Neutrophil (primary cell): ENCODE results near the gene PARK7.

Experiments
- H3K27ac ChIP-seq: fragments of 200-600 bp; sonication (generic); 2 replicates; pipeline ENCODE4 v1.5.1; 2016; ENCODE audit warnings: mild to moderate bottlenecking, moderate library complexity
- H3K27me3 ChIP-seq: fragments of 200-600 bp; sonication (generic); 2 replicates; pipeline ENCODE4 v1.6.0; 2016; ENCODE audit warnings: mild to moderate bottlenecking
- H3K36me3 ChIP-seq: fragments of 200-600 bp; sonication (generic); 2 replicates; pipeline ENCODE4 v1.5.1; 2017
- H3K4me1 ChIP-seq, 2 experiments: fragments of 200-600 bp in 1 of 2; sonication (generic) in 1 of 2; 1 replicate in 1 of 2; 2 replicates in 1 of 2; pipeline versions ENCODE4 v1.5.1 to v1.6.1; 2013 to 2016; ENCODE audit warnings: low read depth in 1 of 2, low read length in 1 of 2, mild to moderate bottlenecking in 1 of 2, moderate library complexity in 1 of 2; ENCODE audit not compliant: control insufficient read depth in 1 of 2, insufficient read depth in 1 of 2
- H3K4me3 ChIP-seq, 2 experiments: fragments of 200-600 bp in 1 of 2; sonication (generic) in 1 of 2; 1 replicate in 1 of 2; 2 replicates in 1 of 2; pipeline ENCODE4 v1.5.1; 2013 to 2016; ENCODE audit warnings: low read depth in 1 of 2, low read length in 1 of 2, mild to moderate bottlenecking in 1 of 2, moderate library complexity in 1 of 2
- H3K9me3 ChIP-seq: fragments of 200-600 bp; sonication (generic); 2 replicates; pipeline ENCODE4 v1.5.1; 2016
- TF ChIP-seq, protein P1 (sequence below): fragments of 200-600 bp; sonication (generic); IDR thresholded peaks from 2 replicates; pipeline ENCODE4 v1.5.1; 2016; ENCODE audit warnings: antibody characterized with exemption

Gene PARK7

DNA sequence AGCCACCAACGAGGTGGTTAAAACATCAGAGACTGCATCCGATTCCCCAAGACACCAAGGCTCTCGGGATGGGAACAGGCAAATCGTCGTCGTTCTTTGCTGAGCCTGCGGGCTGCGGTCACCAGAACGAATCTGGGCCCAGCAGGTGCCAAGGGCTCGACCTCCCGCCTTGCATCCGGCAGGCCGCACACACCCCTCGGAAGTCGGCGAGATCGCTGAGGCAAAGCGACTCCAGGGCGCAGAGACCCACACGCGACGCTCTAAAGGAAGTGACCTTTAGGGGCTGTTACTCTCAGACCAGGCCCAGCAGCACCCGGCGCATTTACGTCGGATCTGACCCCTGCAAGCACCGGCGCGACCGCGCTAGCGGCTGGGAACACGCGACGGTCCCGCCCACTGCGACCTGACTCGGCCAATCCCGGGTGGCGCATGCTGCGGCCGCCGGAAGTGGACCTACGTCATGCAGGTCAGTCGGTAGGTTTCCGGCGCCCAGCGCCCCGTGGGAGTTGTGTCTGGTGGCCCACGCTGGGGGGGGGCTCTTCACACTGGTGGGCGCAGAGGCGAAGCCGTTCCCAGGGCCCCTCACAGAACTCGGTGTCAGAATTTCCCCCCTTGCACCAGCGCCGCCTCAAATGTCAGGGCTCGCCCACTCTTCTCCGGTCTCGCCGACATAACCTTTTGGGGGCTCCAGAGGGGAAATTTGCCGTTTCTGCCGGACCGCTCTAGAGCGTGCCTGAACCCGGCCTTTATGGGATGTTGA is 7.5 kb upstream of the PARK7 start:
- Histone ChIP-seq H3K4me3 (peak overlapping the region; percentile 78 to 87), H3K9me3 (no peaks in the 10 kb centered on the region), H3K36me3 (no peaks in the 10 kb centered on the region), H3K27me3 (no peaks in the 10 kb centered on the region), H3K4me1 (peaks cover 11 to 13% of the 10 kb centered on the region in 2 experiments), H3K27ac (peak overlapping the region; percentile 88)
- TF ChIP-seq, protein P1, sequence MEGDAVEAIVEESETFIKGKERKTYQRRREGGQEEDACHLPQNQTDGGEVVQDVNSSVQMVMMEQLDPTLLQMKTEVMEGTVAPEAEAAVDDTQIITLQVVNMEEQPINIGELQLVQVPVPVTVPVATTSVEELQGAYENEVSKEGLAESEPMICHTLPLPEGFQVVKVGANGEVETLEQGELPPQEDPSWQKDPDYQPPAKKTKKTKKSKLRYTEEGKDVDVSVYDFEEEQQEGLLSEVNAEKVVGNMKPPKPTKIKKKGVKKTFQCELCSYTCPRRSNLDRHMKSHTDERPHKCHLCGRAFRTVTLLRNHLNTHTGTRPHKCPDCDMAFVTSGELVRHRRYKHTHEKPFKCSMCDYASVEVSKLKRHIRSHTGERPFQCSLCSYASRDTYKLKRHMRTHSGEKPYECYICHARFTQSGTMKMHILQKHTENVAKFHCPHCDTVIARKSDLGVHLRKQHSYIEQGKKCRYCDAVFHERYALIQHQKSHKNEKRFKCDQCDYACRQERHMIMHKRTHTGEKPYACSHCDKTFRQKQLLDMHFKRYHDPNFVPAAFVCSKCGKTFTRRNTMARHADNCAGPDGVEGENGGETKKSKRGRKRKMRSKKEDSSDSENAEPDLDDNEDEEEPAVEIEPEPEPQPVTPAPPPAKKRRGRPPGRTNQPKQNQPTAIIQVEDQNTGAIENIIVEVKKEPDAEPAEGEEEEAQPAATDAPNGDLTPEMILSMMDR, result peak; percentile 48

DNA sequence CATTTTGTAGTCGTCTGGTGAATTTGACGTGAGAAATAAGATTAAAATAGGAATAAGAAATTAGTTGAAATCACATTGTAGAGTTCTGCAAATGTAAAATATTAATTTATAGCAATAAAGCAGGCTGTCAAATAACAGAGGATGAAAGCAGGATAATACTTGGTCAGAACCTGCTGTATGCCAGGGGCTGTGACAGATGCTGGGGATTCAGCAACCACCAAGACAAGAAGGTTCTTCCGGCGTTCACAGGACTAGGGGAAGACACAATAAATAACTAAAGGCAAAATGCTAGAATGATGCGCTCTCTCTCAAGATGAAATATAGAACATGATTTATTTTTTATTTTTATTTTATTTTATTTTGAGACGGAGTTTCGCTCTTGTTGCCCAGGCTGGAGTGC is 6.8 kb upstream of the PARK7 start:
- no peaks in the 10 kb centered on the region for H3K27me3 ChIP-seq
- peak overlapping the region; percentile 78 to 87 for H3K4me3 ChIP-seq
- peak overlapping the region; percentile 88 for H3K27ac ChIP-seq
- H3K36me3 ChIP-seq, result no peaks in the 10 kb centered on the region
- TF ChIP-seq, protein P1, result no peak
- H3K9me3 ChIP-seq, result no peaks in the 10 kb centered on the region
- H3K4me1 ChIP-seq, result peaks cover 11 to 13% of the 10 kb centered on the region in 2 experiments

DNA sequence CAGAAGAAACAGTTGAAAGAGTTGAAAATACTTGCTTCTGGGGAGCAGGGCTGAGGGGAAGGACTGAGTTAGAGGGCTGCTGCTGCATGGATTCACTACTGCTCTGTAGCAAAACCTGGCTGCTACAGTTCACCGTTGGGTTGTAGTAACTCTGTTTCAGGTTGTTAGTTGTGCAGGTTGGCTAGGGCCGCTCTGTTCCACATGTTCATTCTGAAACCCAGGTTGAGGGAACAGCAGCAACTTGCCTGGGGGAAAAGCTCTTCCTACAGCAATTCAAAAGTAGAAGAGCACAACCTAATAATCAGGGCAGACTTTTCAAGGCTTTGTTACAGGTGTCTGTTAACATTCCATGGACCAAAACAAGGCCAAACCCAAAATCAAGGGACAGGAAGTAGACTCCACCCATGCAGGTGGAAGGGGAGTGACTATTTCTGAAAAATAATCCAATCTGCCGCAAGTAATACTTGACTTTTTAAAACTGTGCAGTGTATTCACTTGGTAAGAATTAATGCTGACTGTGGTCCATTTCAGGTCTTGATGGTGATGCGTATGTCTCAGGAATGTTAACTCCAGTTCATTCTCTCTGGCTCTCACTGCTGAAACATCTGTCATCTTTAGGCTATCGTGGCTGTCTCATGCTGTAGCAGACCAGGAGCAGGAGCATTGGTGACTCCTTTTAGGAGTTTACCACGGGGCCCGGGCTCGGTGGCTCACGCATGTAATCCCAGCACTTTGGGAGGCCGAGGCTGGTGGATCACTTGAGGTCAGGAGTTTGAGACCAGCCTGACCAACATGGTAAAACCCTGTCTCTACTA is 5.1 kb upstream of the PARK7 start:
- no peaks in the 10 kb centered on the region for H3K36me3 ChIP-seq
- no peak overlapping the region for H3K4me3 ChIP-seq
- H3K27me3 ChIP-seq, result no peaks in the 10 kb centered on the region
- H3K27ac ChIP-seq, result no peak overlapping the region
- peaks cover 24 to 26% of the 10 kb centered on the region in 2 experiments for H3K4me1 ChIP-seq
- TF ChIP-seq, protein P1, result no peak
- H3K9me3 ChIP-seq, result no peaks in the 10 kb centered on the region

DNA sequence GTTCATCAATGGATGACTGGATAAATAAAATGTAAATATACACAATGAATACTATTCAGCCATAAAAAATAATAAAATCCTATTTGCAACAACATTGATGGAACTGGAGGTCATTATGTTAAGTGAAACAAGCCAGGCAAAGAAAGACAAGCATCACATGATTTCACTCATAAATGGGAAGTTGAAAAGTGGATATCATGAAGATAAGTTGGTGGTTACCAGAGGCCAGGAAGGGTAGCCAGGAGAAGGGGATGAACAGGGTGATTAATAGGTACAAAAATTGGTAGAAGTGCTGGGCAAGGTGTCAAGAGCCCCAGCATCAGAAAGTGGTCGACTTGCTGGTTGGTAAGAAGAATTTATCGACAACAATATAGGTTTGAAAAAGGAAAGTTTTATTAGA is 1.3 kb upstream of the PARK7 start:
- no peaks in the 10 kb centered on the region for H3K27me3 ChIP-seq
- TF ChIP-seq, protein P1, result no peak
- H3K27ac ChIP-seq, result peak overlapping the region; percentile 92
- peaks cover 18% of the 10 kb centered on the region for H3K36me3 ChIP-seq
- H3K9me3 ChIP-seq, result no peaks in the 10 kb centered on the region
- peak overlapping the region; percentile 84 to 92 for H3K4me3 ChIP-seq
- peaks cover 22 to 25% of the 10 kb centered on the region in 2 experiments for H3K4me1 ChIP-seq

DNA sequence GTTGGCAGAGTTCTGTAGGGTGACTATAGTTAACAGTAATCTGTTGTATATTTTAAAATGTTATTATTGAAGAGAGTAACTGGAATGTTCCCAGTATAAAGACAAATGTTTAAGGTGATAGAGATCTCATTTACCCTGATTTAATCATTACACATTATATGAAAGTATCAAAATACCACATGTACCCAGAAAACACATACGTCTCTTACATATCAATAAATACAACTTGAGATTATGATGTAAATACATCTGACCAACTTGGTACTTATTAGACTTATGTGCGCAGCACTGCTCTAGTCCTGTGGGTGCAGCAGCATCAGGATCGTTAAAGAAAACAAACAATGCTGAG is 670 bp upstream of the PARK7 start:
- Histone ChIP-seq H3K27ac (peak overlapping the region; percentile 92), H3K9me3 (no peaks in the 10 kb centered on the region), H3K4me1 (peaks cover 22 to 25% of the 10 kb centered on the region in 2 experiments), H3K27me3 (no peaks in the 10 kb centered on the region), H3K4me3 (peak overlapping the region; percentile 84 to 92), H3K36me3 (peaks cover 25% of the 10 kb centered on the region)
- TF ChIP-seq, protein P1, result no peak
